Pericardium fibroblast (primary cell): ENCODE measurements around the gene CYTH3. TPM values are rescaled to one million over a fixed set of nuclear protein-coding genes. Genes with fewer than 3 reads are reported as not detected.

Experiments
- total RNA-seq: library from RNA; depleted of rRNA; stranded (reverse); fragments of >200 nt; gene quantifications from 2 replicates; pipeline ENCODE4 v1.2.3, GENCODE V29; 2015

The CYTH3 gene, protein sequence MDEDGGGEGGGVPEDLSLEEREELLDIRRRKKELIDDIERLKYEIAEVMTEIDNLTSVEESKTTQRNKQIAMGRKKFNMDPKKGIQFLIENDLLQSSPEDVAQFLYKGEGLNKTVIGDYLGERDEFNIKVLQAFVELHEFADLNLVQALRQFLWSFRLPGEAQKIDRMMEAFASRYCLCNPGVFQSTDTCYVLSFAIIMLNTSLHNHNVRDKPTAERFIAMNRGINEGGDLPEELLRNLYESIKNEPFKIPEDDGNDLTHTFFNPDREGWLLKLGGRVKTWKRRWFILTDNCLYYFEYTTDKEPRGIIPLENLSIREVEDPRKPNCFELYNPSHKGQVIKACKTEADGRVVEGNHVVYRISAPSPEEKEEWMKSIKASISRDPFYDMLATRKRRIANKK
- 35.7 and 87.3 TPM in 2 replicates for total RNA-seq

GRCh38 chr7:6272481-6273323 is at the start of gene CYTH3:
TSS of gene CYTH3 (minus strand) at chr7:6272624. CDS start at chr7:6272507, 117 bp downstream.

Other genes starting within 250 kb of the CYTH3 start
- 0.09 TPM in 1 of 2 replicates, not detected in the other for gene ANKRD61, start 241.2 kb downstream of the CYTH3 start, total RNA-seq
- gene EIF2AK1, start 213.4 kb downstream of the CYTH3 start, total RNA-seq, result 105 and 139 TPM in 2 replicates
- 4.0 and 4.6 TPM in 2 replicates for gene USP42, start 167.7 kb downstream of the CYTH3 start, total RNA-seq
- gene FAM220A, start 76.3 kb upstream of the CYTH3 start, total RNA-seq, result 21.2 and 21.7 TPM in 2 replicates
- gene RAC1, start 101.9 kb upstream of the CYTH3 start, total RNA-seq, result 136 and 162 TPM in 2 replicates
- 9.0 and 13.2 TPM in 2 replicates for gene DAGLB, start 175.3 kb upstream of the CYTH3 start, total RNA-seq
- 167 and 248 TPM in 2 replicates for gene KDELR2, start 211.5 kb upstream of the CYTH3 start, total RNA-seq